ENCODE results near the gene MTSS2.
"Not testable (repeated sequence)": the region's sequence is repeated elsewhere in the genome, so short reads cannot be mapped to it uniquely, and the experiment has no call there.

The MTSS2 gene

GRCh38 chr16:70651524-70651923 is 34.3 kb downstream of the MTSS2 start:
- DNase-seq, result no peak

- no peak for DNase-seq
Measured at GRCh38 chr16:70650216-70650615, 35.6 kb downstream of the MTSS2 start.

- DNase-seq, result no peak
Measured at GRCh38 chr16:70649300-70649699, 36.6 kb downstream of the MTSS2 start.

- DNase-seq, result no peak
Measured at GRCh38 chr16:70648606-70649005, 37.2 kb downstream of the MTSS2 start.

- no peak for DNase-seq
Measured at GRCh38 chr16:70647441-70648359, 38.2 kb downstream of the MTSS2 start.

- DNase-seq, result no peak
Measured at GRCh38 chr16:70646260-70647241, 39.3 kb downstream of the MTSS2 start, which contains the start of gene IL34. Gene IL34 (plus strand): TSS chr16:70646559. CDS start chr16:70646948, 389 bp downstream.

GRCh38 chr16:70644763-70645597 is 40.9 kb downstream of the MTSS2 start:
- no peak for DNase-seq

- not testable (repeated sequence) for DNase-seq
Measured at GRCh38 chr16:70643264-70643663, 42.6 kb downstream of the MTSS2 start.

- DNase-seq, result no peak
Measured at GRCh38 chr16:70642633-70643032, 43.2 kb downstream of the MTSS2 start.

- no peak for DNase-seq
Measured at GRCh38 chr16:70638814-70639792, 46.8 kb downstream of the MTSS2 start.

All from GF-D8 (cell line).